Spleen (tissue), 11 donors: ENCODE data around the gene DNAAF9. TPM values are rescaled to one million over a fixed set of nuclear protein-coding genes. Genes with fewer than 3 reads are reported as not detected.

Experiments used
- DNase-seq: peaks from one replicate; pipeline ENCODE4 v3.0.0-alpha.2; 2020
- H3K27ac ChIP-seq, 8 donors: fragments of 200-600 bp; sonication (generic) in 7 of 8; 1 replicate in 4 of 8; 2 replicates in 4 of 8; pipeline versions ENCODE4 v1.5.0 to v1.8.0; 2016 to 2021; ENCODE audit warnings: inconsistent platforms in 4 of 8, mild to moderate bottlenecking in 4 of 8, moderate library complexity in 1 of 8
- H3K27me3 ChIP-seq, 7 donors: fragments of 200-600 bp; sonication (generic) in 6 of 7; replicated peaks in 1 of 7; 1 replicate in 4 of 7; 2 replicates in 3 of 7; pipeline versions ENCODE4 v1.5.0 to v1.8.0; 2016 to 2021; ENCODE audit warnings: inconsistent platforms in 3 of 7, mild to moderate bottlenecking in 1 of 7
- H3K36me3 ChIP-seq, 6 donors: fragments of 200-600 bp; sonication (generic) in 5 of 6; 1 replicate in 4 of 6; 2 replicates in 2 of 6; pipeline versions ENCODE4 v1.5.0 to v1.8.0; 2016 to 2021; ENCODE audit warnings: inconsistent platforms in 2 of 6
- H3K4me1 ChIP-seq, 6 donors: fragments of 200-600 bp; sonication (generic) in 5 of 6; 1 replicate in 3 of 6; 2 replicates in 3 of 6; pipeline versions ENCODE4 v1.5.0 to v1.8.0; 2016 to 2021; ENCODE audit warnings: inconsistent platforms in 3 of 6
- H3K4me3 ChIP-seq, 8 donors: fragments of 200-600 bp; sonication (generic) in 7 of 8; 1 replicate in 4 of 8; 2 replicates in 4 of 8; pipeline versions ENCODE4 v1.5.0 to v1.8.0; 2016 to 2021; ENCODE audit warnings: inconsistent platforms in 4 of 8, mild to moderate bottlenecking in 4 of 8, moderate library complexity in 2 of 8
- H3K9me3 ChIP-seq, 8 donors: fragments of 200-600 bp; sonication (generic) in 7 of 8; 1 replicate in 4 of 8; 2 replicates in 4 of 8; pipeline versions ENCODE4 v1.5.0 to v1.8.0; 2016 to 2021; ENCODE audit warnings: inconsistent platforms in 4 of 8
- CTCF ChIP-seq, 11 experiments: fragments of 200-600 bp in 7 of 11; fragments of 450-650 bp in 4 of 11; sonication (generic) in 4 of 11; IDR thresholded peaks in 8 of 11; conservative IDR thresholded peaks in 3 of 11; 1 replicate in 7 of 11; 2 replicates in 4 of 11; pipeline versions ENCODE4 v1.4.0 to v1.8.0; 2016 to 2021; ENCODE audit warnings: antibody characterized with exemption in 11 of 11, inconsistent platforms in 4 of 11, mild to moderate bottlenecking in 1 of 11
- POLR2A ChIP-seq, 3 donors: fragments of 450-650 bp; IDR thresholded peaks; one replicate each; pipeline ENCODE4 v1.5.1; 2017; ENCODE audit warnings: antibody characterized with exemption in 3 of 3, mild to moderate bottlenecking in 1 of 3
- POLR2AphosphoS5 ChIP-seq, 3 donors: sonication (generic); formaldehyde crosslinking; IDR thresholded peaks; one replicate each; pipeline ENCODE4 v1.5.1; 2017; ENCODE audit warnings: antibody characterized with exemption in 3 of 3
- WGBS, 5 donors: extraction: QIAGEN DNeasy Blood & Tissue Kit in 3 of 5; methylation state at CpG; one replicate each; pipeline versions ENCODE4 v1.1.5 to v1.1.7; 2013 to 2018; 5-methylcytosine and 5-hydroxymethylcytosine counted together
- intact Hi-C: fragments of 100-400 bp; cut with DNase I; formaldehyde crosslinking; loops from one replicate; pipeline ENCODE4 v1.15.0; 2023; ENCODE audit warnings: low total_unique reads
- polyA plus RNA-seq, 3 donors: library from polyadenylated mRNA; stranded (reverse); fragments of 200-250 nt; gene quantifications; one replicate each; pipeline ENCODE4 v1.2.1, GENCODE V29; 2013
- total RNA-seq, 7 donors: library from RNA; depleted of rRNA in 3 of 7; stranded (reverse); fragments of >200 nt in 3 of 7; fragmentation: NEBNext Ultra II Directional in 4 of 7; extraction: Animal tissue kit (Norgen Biotek cat#: 25700) in 4 of 7; gene quantifications; one replicate each; pipeline versions ENCODE4 v1.1.0 to v1.2.1, GENCODE V29; 2016 to 2021
- donor health status: healthy with polysubstance abuse.
- donor health status: DM: no; HTN: no; CAD: no; lungs with moderate emphysema.
- donor health status: DM: no; HTN: no; CAD: no.
- donor health status: Bipolar disorder and iron deficiency.
- donor health status: healthy.
- donor health status: DM: no; HTN: no; CAD: no.
- donor health status: DM: yes; HTN: yes; CAD: no.

The DNAAF9 gene
- total and polyA plus RNA-seq, 10 donors = 1.8 to 21.4 (median 16.4) TPM

GRCh38 chr20:3405139-3405538 is 2.3 kb downstream of the DNAAF9 start:
- H3K36me3 ChIP-seq = no peaks in the 10 kb centered on the region
- H3K4me1 ChIP-seq = peaks cover 5 to 50% (median 27%) of the 10 kb centered on the region in 6 donors
- 69 to 82% (median 74%) methylated on average over 2 of the region's 2 CpGs for WGBS, 5 donors
- H3K27ac ChIP-seq = peak overlapping the region in 2 of 8 donors; percentile 9 to 93
- no peak overlapping the region for H3K4me3 ChIP-seq
- H3K9me3 ChIP-seq = no peaks in the 10 kb centered on the region
- no peak for DNase-seq
- H3K27me3 ChIP-seq = no peaks in the 10 kb centered on the region
- intact Hi-C loops = no loop called here
- TF ChIP-seq POLR2AphosphoS5 (IDR thresholded peaks at IDR 0.05) = no peak
- no peak for TF ChIP-seq CTCF (IDR thresholded peaks at IDR 0.05 in 8 of 11, conservative IDR thresholded peaks at IDR 0.05 in 3 of 11)
- TF ChIP-seq POLR2A (IDR thresholded peaks at IDR 0.05) = no peak

- Histone ChIP-seq H3K27ac (peak overlapping the region in 1 of 8 donors; percentile 93), H3K36me3 (no peaks in the 10 kb centered on the region), H3K27me3 (no peaks in the 10 kb centered on the region), H3K9me3 (no peaks in the 10 kb centered on the region), H3K4me1 (peaks cover 5 to 47% (median 27%) of the 10 kb centered on the region in 6 donors), H3K4me3 (no peak overlapping the region)
- WGBS, 5 donors = 64 to 86% (median 80%) methylated on average over 4 of the region's 4 CpGs
- TF ChIP-seq CTCF (IDR thresholded peaks at IDR 0.05 in 8 of 11, conservative IDR thresholded peaks at IDR 0.05 in 3 of 11) (no peak), POLR2AphosphoS5 (IDR thresholded peaks at IDR 0.05) (no peak), POLR2A (IDR thresholded peaks at IDR 0.05) (no peak)
- intact Hi-C loops = no loop called here
- no peak for DNase-seq
These were observed 3.1 kb downstream of the DNAAF9 start for GRCh38 chr20:3404402-3404801.

- intact Hi-C loops = no loop called here
- WGBS, 5 donors = 89 to 96% (median 94%) methylated on average over 2 of the region's 2 CpGs
- TF ChIP-seq POLR2A (IDR thresholded peaks at IDR 0.05) = no peak
- no peak for TF ChIP-seq POLR2AphosphoS5 (IDR thresholded peaks at IDR 0.05)
- no peak for TF ChIP-seq CTCF (IDR thresholded peaks at IDR 0.05 in 8 of 11, conservative IDR thresholded peaks at IDR 0.05 in 3 of 11)
- no peaks in the 10 kb centered on the region for H3K36me3 ChIP-seq
- no peak overlapping the region for H3K4me3 ChIP-seq
- no peak overlapping the region for H3K27ac ChIP-seq
- H3K9me3 ChIP-seq = no peaks in the 10 kb centered on the region
- H3K4me1 ChIP-seq = peaks cover 5 to 41% (median 21%) of the 10 kb centered on the region in 6 donors
- H3K27me3 ChIP-seq = no peaks in the 10 kb centered on the region
- DNase-seq = no peak
These were observed 3.7 kb downstream of the DNAAF9 start for GRCh38 chr20:3403741-3404140.

- peaks cover 5 to 41% (median 18%) of the 10 kb centered on the region in 6 donors for H3K4me1 ChIP-seq
- DNase-seq = no peak
- no peaks in the 10 kb centered on the region for H3K9me3 ChIP-seq
- TF ChIP-seq POLR2A (IDR thresholded peaks at IDR 0.05) = no peak
- no peak for TF ChIP-seq POLR2AphosphoS5 (IDR thresholded peaks at IDR 0.05)
- no peak for TF ChIP-seq CTCF (IDR thresholded peaks at IDR 0.05 in 8 of 11, conservative IDR thresholded peaks at IDR 0.05 in 3 of 11)
- 89 to 96% (median 95%) methylated on average over 6 of the region's 6 CpGs for WGBS, 5 donors
- H3K27ac ChIP-seq = no peak overlapping the region
- H3K36me3 ChIP-seq = no peaks in the 10 kb centered on the region
- H3K27me3 ChIP-seq = no peaks in the 10 kb centered on the region
- H3K4me3 ChIP-seq = no peak overlapping the region
- intact Hi-C loops = no loop called here
These were observed 5.0 kb downstream of the DNAAF9 start for GRCh38 chr20:3402453-3402852.
